Activated T-helper 1 cell treated with anti-CD3 and anti-CD28 coated beads, Interleukin-12 subunit alpha, Interleukin-12 subunit beta, Interleukin-2, Interleukin-4 antibody, amounts not matched to agents 30 ng/mL and 10 ng/mL and 1 ng/mL, durations not matched to agents 14 hours and 24 hours and 36 hours (primary cell): ENCODE results near the gene ADGRE2. TPM values are rescaled to one million over a fixed set of nuclear protein-coding genes. Genes with fewer than 3 reads are reported as not detected.

Experiments used
- DNase-seq: peaks from one replicate; pipeline ENCODE4 v3.0.0; 2021; ENCODE audit warnings: low spot score
- H3K27ac Mint-ChIP-seq: one replicate; pipeline ENCODE4 v1.8.0; 2021; ENCODE audit warnings: mild to moderate bottlenecking, mixed read lengths
- H3K27me3 Mint-ChIP-seq: one replicate; pipeline ENCODE4 v1.8.0; 2022; ENCODE audit warnings: mild to moderate bottlenecking, moderate library complexity, mixed read lengths; ENCODE audit not compliant: insufficient read depth
- H3K36me3 Mint-ChIP-seq: one replicate; pipeline ENCODE4 v1.8.0; 2021; ENCODE audit warnings: low read depth, mixed read lengths
- H3K4me1 Mint-ChIP-seq: one replicate; pipeline ENCODE4 v1.8.0; 2021; ENCODE audit warnings: low read depth, mixed read lengths
- H3K4me3 Mint-ChIP-seq: one replicate; pipeline ENCODE4 v1.8.0; 2021; ENCODE audit warnings: mild to moderate bottlenecking, moderate library complexity, mixed read lengths
- H3K9me3 Mint-ChIP-seq: one replicate; pipeline ENCODE4 v1.8.0; 2021; ENCODE audit warnings: mixed read lengths
- intact Hi-C: fragments of 100-400 bp; cut with micrococcal nuclease; formaldehyde crosslinking; loops from one replicate; pipeline ENCODE4 v1.15.1; 2024
- total RNA-seq: library from RNA; stranded (reverse); gene quantifications from 2 replicates; pipeline ENCODE4 v1.2.3, GENCODE V29; 2022

The ADGRE2 gene
- total RNA-seq, 1 donor from 2014 or later: 2.2 TPM

DNA sequence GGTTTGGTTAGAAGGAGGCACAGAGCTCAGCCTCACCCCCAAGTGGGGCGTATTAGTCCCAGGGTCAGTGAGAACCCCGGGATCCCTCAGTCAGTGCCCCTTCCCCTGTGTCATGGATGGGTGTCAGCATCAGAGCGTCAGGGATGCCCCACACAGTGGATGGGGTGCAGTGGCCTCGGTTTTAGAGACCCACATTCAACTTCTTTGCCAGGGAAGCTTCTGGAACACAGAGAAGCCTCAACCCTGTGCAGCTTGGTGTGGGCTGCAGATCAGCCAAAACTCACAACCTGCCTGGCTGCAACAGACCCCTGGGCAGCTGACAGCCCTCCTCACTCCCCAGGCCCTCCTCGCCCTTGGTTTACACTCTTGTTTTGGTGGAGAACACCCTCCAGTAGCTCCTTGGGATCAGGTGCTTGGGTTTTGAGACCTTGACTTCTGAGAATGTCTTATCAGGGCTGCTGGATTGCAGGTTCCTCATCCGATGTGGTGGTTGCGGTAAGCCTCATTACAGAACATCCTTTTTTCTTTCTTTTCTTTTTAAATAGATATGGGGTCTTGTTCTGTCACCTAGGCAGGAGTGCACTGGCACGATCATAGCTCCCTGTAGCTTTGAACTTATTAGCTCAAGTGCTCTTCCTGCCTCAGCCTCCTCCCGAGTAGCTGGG is 77.5 kb downstream of the ADGRE2 start:
- H3K9me3 Mint-ChIP-seq: no peaks in the 10 kb centered on the region
- DNase-seq: no peak
- no peaks in the 10 kb centered on the region for H3K4me1 Mint-ChIP-seq
- H3K36me3 Mint-ChIP-seq: peaks cover 53% of the 10 kb centered on the region
- no peaks in the 10 kb centered on the region for H3K27me3 Mint-ChIP-seq
- no peak overlapping the region for H3K4me3 Mint-ChIP-seq
- no peak overlapping the region for H3K27ac Mint-ChIP-seq
- intact Hi-C loops: no loop called here

DNA sequence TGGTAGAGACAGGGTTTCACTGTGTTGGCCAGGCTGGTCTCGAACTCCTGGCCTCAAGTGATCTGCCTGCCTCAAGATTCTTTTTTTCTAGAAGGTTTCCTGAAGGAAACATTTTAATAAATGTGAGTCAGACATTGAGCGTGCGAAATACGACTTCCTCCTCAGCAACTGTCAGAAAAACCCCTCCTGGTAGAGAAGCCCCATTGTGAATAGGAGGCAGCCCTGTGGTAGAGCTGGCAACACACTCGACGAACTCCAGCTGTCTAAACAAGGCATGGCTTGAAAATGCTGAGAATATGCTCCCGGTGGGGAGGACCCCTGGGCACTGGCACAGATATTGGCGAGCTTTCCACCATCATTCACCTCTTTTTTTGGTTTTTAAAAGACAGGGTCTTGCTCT is 78.7 kb downstream of the ADGRE2 start:
- DNase-seq: no peak
- Mint-ChIP-seq H3K4me1 (no peaks in the 10 kb centered on the region), H3K9me3 (no peaks in the 10 kb centered on the region), H3K4me3 (no peak overlapping the region), H3K27ac (no peak overlapping the region), H3K27me3 (no peaks in the 10 kb centered on the region), H3K36me3 (peaks cover 48% of the 10 kb centered on the region)
- intact Hi-C loops: no loop called here

DNA sequence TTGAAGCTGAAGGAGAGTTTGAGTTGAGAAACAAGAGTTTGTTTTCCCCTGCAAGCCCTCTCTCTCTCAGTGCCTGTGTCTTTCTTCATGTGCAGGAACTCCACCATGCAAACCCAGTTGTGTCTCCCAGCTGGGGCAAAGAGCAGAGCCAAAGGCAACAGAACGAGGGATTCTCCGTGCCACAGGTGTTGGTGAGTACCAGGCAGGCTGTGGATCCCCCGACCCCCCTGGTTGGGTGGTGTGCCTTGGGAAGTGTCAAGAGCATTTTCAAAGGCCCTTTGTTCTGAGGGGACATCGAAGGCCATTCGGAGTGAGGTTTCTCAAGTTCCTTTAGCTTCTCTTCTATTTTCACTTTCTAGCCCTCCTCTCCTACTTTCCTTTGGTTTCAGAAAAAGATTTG is 82.9 kb downstream of the ADGRE2 start:
- H3K27ac Mint-ChIP-seq: no peak overlapping the region
- peaks cover 27% of the 10 kb centered on the region for H3K36me3 Mint-ChIP-seq
- H3K27me3 Mint-ChIP-seq: no peaks in the 10 kb centered on the region
- no peak for DNase-seq
- H3K9me3 Mint-ChIP-seq: no peaks in the 10 kb centered on the region
- no peak overlapping the region for H3K4me3 Mint-ChIP-seq
- H3K4me1 Mint-ChIP-seq: peaks cover 2% of the 10 kb centered on the region
- intact Hi-C loops: no loop called here

DNA sequence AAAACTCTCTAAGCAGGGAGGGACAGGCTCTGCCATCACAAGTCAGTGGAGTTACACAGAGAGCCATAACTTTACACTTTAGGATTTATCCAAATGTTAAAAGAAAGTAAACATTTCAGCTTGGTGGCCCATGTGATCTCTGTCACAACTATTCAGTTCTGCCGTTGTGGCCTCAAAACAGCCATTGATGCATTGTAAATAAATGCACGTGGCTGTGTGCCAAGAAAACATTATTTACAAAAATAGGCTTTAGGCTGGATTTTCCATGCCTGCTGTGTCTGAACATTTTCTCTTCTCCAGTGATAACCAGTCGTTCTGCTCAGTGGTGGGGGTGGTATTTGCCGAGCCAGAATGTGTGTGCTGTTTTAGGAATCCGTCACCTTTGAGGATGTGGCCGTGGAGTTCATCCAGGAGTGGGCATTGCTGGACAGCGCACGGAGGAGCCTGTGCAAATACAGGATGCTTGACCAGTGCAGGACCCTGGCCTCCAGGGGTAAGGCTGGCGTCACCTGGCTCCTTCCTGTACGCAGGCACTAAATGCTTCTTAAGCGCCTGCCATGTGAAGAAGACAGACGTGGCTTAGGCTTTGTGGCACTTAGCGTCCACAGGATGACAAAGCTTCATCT is 83.6 kb downstream of the ADGRE2 start:
- intact Hi-C loops: no loop called here
- H3K4me1 Mint-ChIP-seq: peaks cover 5% of the 10 kb centered on the region
- no peaks in the 10 kb centered on the region for H3K27me3 Mint-ChIP-seq
- H3K9me3 Mint-ChIP-seq: no peaks in the 10 kb centered on the region
- no peak overlapping the region for H3K4me3 Mint-ChIP-seq
- H3K36me3 Mint-ChIP-seq: peaks cover 22% of the 10 kb centered on the region
- H3K27ac Mint-ChIP-seq: no peak overlapping the region
- no peak for DNase-seq

DNA sequence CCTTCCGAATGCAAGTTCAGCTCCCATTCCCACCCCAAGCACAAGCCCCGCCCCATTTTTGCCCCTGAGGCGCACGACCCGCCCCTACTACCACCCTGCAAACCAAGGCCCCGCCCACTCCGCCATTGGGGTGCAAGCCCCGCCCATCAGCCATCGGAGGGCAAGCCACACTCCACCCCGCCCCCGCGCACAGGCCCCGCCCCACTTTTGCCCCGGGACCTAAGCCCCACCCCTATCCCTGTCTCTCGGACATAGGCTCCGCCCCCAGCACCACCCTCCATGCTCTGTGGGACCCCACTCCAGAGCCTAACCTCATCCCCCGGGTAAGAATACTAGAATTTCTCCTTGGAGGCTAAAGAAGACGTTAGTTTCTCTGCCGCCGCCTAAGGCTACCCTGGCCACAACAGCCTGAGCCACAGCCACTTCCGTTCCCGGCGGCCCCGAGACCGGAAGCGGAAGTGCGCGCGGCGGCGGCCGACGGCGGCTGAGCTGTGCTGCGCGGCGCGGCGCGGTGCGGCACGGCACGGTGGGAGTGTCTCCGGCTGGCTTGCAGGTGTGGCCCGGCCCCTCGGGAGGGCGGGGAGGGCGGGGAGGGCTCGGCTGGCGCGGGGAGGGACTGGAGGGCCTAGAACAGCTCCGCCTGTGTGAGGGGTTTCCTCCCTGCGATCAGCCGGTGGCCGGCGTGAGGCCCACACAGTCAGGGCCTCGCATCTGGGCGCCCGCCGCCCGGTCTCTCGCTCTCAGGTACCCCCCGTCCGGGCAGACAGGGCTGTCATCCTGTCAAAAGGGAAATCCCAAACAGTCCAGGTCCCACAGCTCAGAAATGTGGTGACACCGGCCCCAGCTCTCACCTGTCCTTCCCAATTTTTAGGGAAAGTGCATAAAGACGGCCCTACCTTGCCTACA is 88.5 kb downstream of the ADGRE2 start, which contains the start of gene ZNF333:
ZNF333 (plus strand) TSS at position 451 of the 906 bp plus-strand sequence. CDS start 3,444 bp downstream, outside the sequence.
- peaks cover 16% of the 10 kb centered on the region for H3K4me1 Mint-ChIP-seq
- H3K9me3 Mint-ChIP-seq: no peaks in the 10 kb centered on the region
- H3K36me3 Mint-ChIP-seq: peaks cover 3% of the 10 kb centered on the region
- H3K27ac Mint-ChIP-seq: peak within 1 kb of the TSS; percentile 99
- intact Hi-C loops: loop anchor here (1.0 to 5.0 kb wide), 5 partner anchors 118 to 958 kb away; partner anchors contain the start of genes DNAJB1, NDUFB7 and TECR
- peak; percentile 94 for DNase-seq
- peaks cover 3% of the 10 kb centered on the region for H3K27me3 Mint-ChIP-seq
- H3K4me3 Mint-ChIP-seq: peak within 1 kb of the TSS; percentile 93

DNA sequence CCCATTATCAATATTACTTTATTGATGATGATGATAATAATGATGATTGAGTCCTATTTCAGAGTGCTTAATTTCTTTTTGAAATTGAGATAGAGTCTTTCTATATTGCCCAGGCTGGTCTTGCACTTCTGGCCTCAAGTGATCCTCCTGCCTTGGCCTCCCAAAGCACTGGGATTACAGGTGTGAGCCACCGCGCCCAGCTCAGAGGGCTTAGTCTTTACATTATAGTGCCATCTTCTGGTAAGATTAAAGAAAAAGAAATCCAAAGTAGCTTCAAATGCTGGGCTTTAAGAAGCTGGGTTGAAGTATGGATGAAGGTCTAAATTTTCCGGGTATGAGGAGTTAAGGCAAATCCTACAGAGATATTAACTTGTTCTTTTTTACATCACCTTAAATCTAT is 91.9 kb downstream of the ADGRE2 start:
- H3K27ac Mint-ChIP-seq: no peak overlapping the region
- no peak for DNase-seq
- H3K4me1 Mint-ChIP-seq: peaks cover 16% of the 10 kb centered on the region
- no peaks in the 10 kb centered on the region for H3K36me3 Mint-ChIP-seq
- H3K27me3 Mint-ChIP-seq: peaks cover 5% of the 10 kb centered on the region
- H3K4me3 Mint-ChIP-seq: no peak overlapping the region
- H3K9me3 Mint-ChIP-seq: no peaks in the 10 kb centered on the region
- intact Hi-C loops: loop anchor here (1.0 to 5.0 kb wide), 3 partner anchors 112 to 954 kb away; no protein-coding TSS in a partner anchor

DNA sequence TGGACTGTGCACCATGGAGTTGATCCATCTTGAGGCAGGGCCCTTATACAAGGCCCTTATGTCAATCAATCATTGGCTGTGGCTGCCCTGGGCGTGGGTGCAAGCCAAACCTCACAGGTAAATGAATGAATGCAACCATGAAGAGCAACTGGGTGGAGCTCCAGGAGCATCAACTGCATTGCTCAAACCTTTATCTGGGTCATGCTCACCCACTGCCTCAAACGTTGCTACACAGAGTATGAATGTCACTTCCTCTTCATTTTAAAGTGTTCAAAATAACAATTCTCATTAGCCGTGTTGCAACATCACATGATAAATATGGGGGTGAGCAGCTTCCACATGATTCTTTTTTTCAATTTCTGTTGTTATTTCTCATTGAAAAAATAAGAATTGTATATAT is 94.9 kb downstream of the ADGRE2 start:
- H3K27ac Mint-ChIP-seq: no peak overlapping the region
- peaks cover 5% of the 10 kb centered on the region for H3K27me3 Mint-ChIP-seq
- H3K4me1 Mint-ChIP-seq: peaks cover under 1% of the 10 kb centered on the region
- no peaks in the 10 kb centered on the region for H3K9me3 Mint-ChIP-seq
- no peak overlapping the region for H3K4me3 Mint-ChIP-seq
- H3K36me3 Mint-ChIP-seq: no peaks in the 10 kb centered on the region
- intact Hi-C loops: no loop called here
- no peak for DNase-seq

Other genes starting within 250 kb of the ADGRE2 start
- gene TECR, start 249.0 kb downstream of the ADGRE2 start, total RNA-seq: 110 and 120 TPM in 2 replicates
- gene NDUFB7, start 206.5 kb downstream of the ADGRE2 start, total RNA-seq: 131 and 133 TPM in 2 replicates
- 0.13 TPM in 1 of 2 replicates, not detected in the other for gene CLEC17A, start 195.5 kb downstream of the ADGRE2 start, total RNA-seq
- not detected in 2 replicates for gene ADGRE3, start 103.7 kb downstream of the ADGRE2 start, total RNA-seq
- 10.0 and 11.1 TPM in 2 replicates for gene ZNF333, start 88.5 kb downstream of the ADGRE2 start, total RNA-seq
- gene OR7A5, start 56.6 kb upstream of the ADGRE2 start, total RNA-seq: not detected in 2 replicates
- gene OR7C1, start 56.6 kb upstream of the ADGRE2 start, total RNA-seq: not detected in 2 replicates
- not detected in 2 replicates for gene OR7A10, start 70.4 kb upstream of the ADGRE2 start, total RNA-seq
- not detected in 2 replicates for gene OR7A17, start 107.6 kb upstream of the ADGRE2 start, total RNA-seq
- not detected in 2 replicates for gene OR7C2, start 162.9 kb upstream of the ADGRE2 start, total RNA-seq
- not detected in 2 replicates for gene SLC1A6, start 201.3 kb upstream of the ADGRE2 start, total RNA-seq